Measurements from ENCODE around the gene PRRT1B.

The PRRT1B gene

GRCh38 chr9:131601683-131602181, 56.4 kb downstream of the PRRT1B start:
- no peak for DNase-seq

- DNase-seq: no peak
Measured at GRCh38 chr9:131603199-131603598, 57.9 kb downstream of the PRRT1B start.

- DNase-seq: no peak
Measured at GRCh38 chr9:131603711-131604439, 58.6 kb downstream of the PRRT1B start.

GRCh38 chr9:131605770-131606590, 60.7 kb downstream of the PRRT1B start:
- DNase-seq: no peak

- no peak for DNase-seq
Measured at GRCh38 chr9:131606896-131607567, 61.7 kb downstream of the PRRT1B start.

GRCh38 chr9:131607591-131607990, 62.3 kb downstream of the PRRT1B start:
- DNase-seq: no peak

- DNase-seq: no peak
Measured at GRCh38 chr9:131608493-131609037, 63.2 kb downstream of the PRRT1B start.

All from NCI-H2029 (cell line).